Activated naive CD8-positive, alpha-beta T cell (primary cell): ENCODE measurements around the gene CUL9.

Experiments used
- H3K27ac Mint-ChIP-seq: one replicate; pipeline ENCODE4 v1.8.0; 2021; ENCODE audit warnings: mixed read lengths
- H3K27me3 Mint-ChIP-seq: one replicate; pipeline ENCODE4 v1.8.0; 2021; ENCODE audit warnings: mixed read lengths
- H3K36me3 Mint-ChIP-seq: one replicate; pipeline ENCODE4 v1.8.0; 2021; ENCODE audit warnings: mixed read lengths
- H3K4me1 Mint-ChIP-seq: one replicate; pipeline ENCODE4 v1.8.0; 2021; ENCODE audit warnings: low read depth, mixed read lengths
- H3K4me3 Mint-ChIP-seq: one replicate; pipeline ENCODE4 v1.8.0; 2021; ENCODE audit warnings: mild to moderate bottlenecking, mixed read lengths
- H3K9me3 Mint-ChIP-seq: one replicate; pipeline ENCODE4 v1.8.0; 2021; ENCODE audit warnings: low read depth, mixed read lengths

CUL9 gene

GRCh38 chr6:43163899-43164298, 18.1 kb upstream of the CUL9 start:
- Mint-ChIP-seq H3K9me3 (no peaks in the 10 kb centered on the region), H3K4me1 (no peaks in the 10 kb centered on the region), H3K36me3 (no peaks in the 10 kb centered on the region)

DNA sequence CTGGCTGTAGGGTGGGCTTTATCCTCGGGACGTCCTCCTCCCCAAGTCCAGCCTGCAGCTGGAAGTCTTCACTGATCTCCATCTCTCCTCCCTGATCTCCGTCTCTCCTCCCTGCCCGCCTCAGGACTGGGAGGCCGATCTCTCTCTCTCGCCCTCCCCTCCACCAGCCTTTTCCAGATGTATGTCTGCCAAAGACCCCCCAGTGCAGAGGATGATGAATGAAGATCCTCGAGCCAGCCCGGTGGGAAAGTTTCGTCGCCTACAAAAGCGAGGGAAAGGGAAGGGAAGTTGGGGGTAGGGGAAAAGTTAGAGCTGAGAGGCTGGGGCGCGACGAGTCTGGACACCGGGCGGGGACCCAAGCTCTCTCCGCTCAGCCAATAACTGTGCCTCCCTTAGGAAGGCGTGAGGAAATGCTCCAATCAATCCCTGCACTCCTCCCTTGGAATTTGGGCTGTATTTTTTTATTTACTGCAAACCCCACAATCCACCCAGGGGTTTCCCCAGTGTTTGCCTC, 11.5 kb upstream of the CUL9 start:
- Mint-ChIP-seq H3K27ac (peak overlapping the region; percentile 94), H3K4me1 (peaks cover 36% of the 10 kb centered on the region), H3K27me3 (no peaks in the 10 kb centered on the region), H3K36me3 (no peaks in the 10 kb centered on the region), H3K4me3 (peak overlapping the region; percentile 96), H3K9me3 (no peaks in the 10 kb centered on the region)

More at GRCh38 chr6:43163899-43164298, 18.1 kb upstream of the CUL9 start:
- no peak overlapping the region for H3K4me3 Mint-ChIP-seq
- H3K27ac Mint-ChIP-seq: no peak overlapping the region
- H3K27me3 Mint-ChIP-seq: no peaks in the 10 kb centered on the region

- peaks cover 36% of the 10 kb centered on the region for H3K4me1 Mint-ChIP-seq
- no peaks in the 10 kb centered on the region for H3K9me3 Mint-ChIP-seq
- no peaks in the 10 kb centered on the region for H3K36me3 Mint-ChIP-seq
- H3K27ac Mint-ChIP-seq: peak within 1 kb of the TSS; percentile 94
- peak within 1 kb of the TSS; percentile 99 for H3K4me3 Mint-ChIP-seq
- no peaks in the 10 kb centered on the region for H3K27me3 Mint-ChIP-seq
Observed at GRCh38 chr6:43170931-43171706, 10.9 kb upstream of the CUL9 start, which contains the start of gene SRF. TSS of gene SRF (plus strand) at chr6:43171269. CDS start at chr6:43171657, 388 bp downstream.

DNA sequence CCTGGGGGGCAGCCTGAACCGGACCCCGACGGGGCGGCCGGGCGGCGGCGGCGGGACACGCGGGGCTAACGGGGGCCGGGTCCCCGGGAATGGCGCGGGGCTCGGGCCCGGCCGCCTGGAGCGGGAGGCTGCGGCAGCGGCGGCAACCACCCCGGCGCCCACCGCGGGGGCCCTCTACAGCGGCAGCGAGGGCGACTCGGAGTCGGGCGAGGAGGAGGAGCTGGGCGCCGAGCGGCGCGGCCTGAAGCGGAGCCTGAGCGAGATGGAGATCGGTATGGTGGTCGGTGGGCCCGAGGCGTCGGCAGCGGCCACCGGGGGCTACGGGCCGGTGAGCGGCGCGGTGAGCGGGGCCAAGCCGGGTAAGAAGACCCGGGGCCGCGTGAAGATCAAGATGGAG, 10.3 kb upstream of the CUL9 start:
- Mint-ChIP-seq H3K4me1 (peaks cover 36% of the 10 kb centered on the region), H3K36me3 (no peaks in the 10 kb centered on the region)

GRCh38 chr6:43172104-43173007, 9.6 kb upstream of the CUL9 start:
- Mint-ChIP-seq H3K27me3 (no peaks in the 10 kb centered on the region), H3K36me3 (no peaks in the 10 kb centered on the region), H3K4me1 (peaks cover 36% of the 10 kb centered on the region), H3K9me3 (no peaks in the 10 kb centered on the region), H3K27ac (peak overlapping the region; percentile 87), H3K4me3 (peak overlapping the region; percentile 99)

More for the DNA sequence above, 10.3 kb upstream of the CUL9 start:
- Mint-ChIP-seq H3K4me3 (peak overlapping the region; percentile 99), H3K9me3 (no peaks in the 10 kb centered on the region), H3K27ac (peak overlapping the region; percentile 87), H3K27me3 (no peaks in the 10 kb centered on the region)

GRCh38 chr6:43173591-43174262, 8.3 kb upstream of the CUL9 start:
- Mint-ChIP-seq H3K27me3 (no peaks in the 10 kb centered on the region), H3K4me3 (peak overlapping the region; percentile 99), H3K36me3 (no peaks in the 10 kb centered on the region), H3K4me1 (peaks cover 36% of the 10 kb centered on the region), H3K27ac (peak overlapping the region; percentile 87), H3K9me3 (no peaks in the 10 kb centered on the region)

DNA sequence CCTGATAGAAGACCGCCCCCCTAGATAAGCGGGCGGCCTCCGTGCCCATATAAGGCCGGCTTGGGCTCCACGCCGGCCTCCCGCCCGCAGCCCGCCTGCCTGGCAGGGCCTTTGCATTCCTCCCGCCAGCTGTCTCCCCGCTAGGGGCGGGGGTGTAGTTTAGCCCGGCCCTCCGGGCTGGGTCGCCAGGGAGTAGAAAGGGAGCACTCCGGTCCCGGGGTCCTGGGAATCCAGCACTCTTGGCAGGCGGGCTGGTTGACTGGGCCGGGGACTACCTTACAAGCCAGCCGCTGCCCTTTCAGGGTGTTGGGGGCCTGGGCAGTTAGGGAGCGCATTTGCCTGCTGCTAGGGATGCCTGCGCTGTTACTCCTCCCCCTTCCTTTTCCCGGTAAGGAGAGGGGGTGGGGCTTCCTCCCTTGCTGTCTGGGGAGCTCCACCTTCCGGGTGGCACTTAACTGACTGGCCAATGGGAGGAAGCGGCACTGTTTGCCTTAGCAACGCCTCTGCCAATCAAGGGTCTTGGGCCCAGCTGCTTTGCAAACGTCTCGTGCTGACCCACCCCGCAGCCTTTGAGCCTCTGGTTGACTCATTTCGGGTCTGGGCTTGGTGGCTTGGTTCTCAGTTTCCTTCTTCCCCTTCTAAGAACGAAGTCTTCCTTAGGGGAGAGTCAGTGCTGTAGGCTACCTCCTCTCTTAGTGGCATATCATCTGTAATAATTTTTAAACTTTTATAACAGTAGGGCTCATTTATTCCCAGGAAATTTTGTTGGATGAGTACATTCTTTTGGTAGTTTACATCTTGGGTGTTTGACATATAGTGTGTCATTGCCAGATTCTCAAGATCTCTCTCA, 7.5 kb upstream of the CUL9 start:
- Mint-ChIP-seq H3K36me3 (no peaks in the 10 kb centered on the region), H3K4me1 (peaks cover 36% of the 10 kb centered on the region), H3K9me3 (no peaks in the 10 kb centered on the region), H3K4me3 (peak overlapping the region; percentile 99), H3K27ac (peak overlapping the region; percentile 88), H3K27me3 (no peaks in the 10 kb centered on the region)

GRCh38 chr6:43175676-43176422, 6.1 kb upstream of the CUL9 start:
- H3K4me3 Mint-ChIP-seq: no peak overlapping the region
- peaks cover 30% of the 10 kb centered on the region for H3K4me1 Mint-ChIP-seq
- H3K9me3 Mint-ChIP-seq: no peaks in the 10 kb centered on the region
- H3K27ac Mint-ChIP-seq: no peak overlapping the region
- H3K36me3 Mint-ChIP-seq: no peaks in the 10 kb centered on the region
- H3K27me3 Mint-ChIP-seq: no peaks in the 10 kb centered on the region

GRCh38 chr6:43176423-43176786, 5.6 kb upstream of the CUL9 start:
- no peaks in the 10 kb centered on the region for H3K36me3 Mint-ChIP-seq
- H3K9me3 Mint-ChIP-seq: no peaks in the 10 kb centered on the region
- peaks cover 33% of the 10 kb centered on the region for H3K4me1 Mint-ChIP-seq
- no peaks in the 10 kb centered on the region for H3K27me3 Mint-ChIP-seq
- no peak overlapping the region for H3K4me3 Mint-ChIP-seq
- H3K27ac Mint-ChIP-seq: no peak overlapping the region

DNA sequence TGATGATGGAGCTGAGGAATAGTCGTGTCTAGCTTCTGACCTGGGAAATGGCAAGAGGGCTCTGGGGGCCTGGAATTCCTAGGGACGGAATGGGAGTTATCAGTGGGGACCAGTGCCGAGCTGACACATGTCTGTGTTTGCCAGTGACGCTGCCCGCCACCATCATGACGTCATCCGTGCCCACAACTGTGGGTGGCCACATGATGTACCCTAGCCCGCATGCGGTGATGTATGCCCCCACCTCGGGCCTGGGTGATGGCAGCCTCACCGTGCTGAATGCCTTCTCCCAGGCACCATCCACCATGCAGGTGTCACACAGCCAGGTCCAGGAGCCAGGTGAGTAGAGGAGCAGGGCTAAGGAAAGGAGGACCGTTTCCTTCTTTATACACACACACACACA, 3.8 kb upstream of the CUL9 start:
- no peaks in the 10 kb centered on the region for H3K9me3 Mint-ChIP-seq
- H3K27me3 Mint-ChIP-seq: no peaks in the 10 kb centered on the region
- peak overlapping the region; percentile 42 for H3K27ac Mint-ChIP-seq
- H3K4me3 Mint-ChIP-seq: no peak overlapping the region
- H3K4me1 Mint-ChIP-seq: peaks cover 38% of the 10 kb centered on the region
- no peaks in the 10 kb centered on the region for H3K36me3 Mint-ChIP-seq

- Mint-ChIP-seq H3K4me3 (no peak overlapping the region), H3K27ac (no peak overlapping the region), H3K36me3 (no peaks in the 10 kb centered on the region), H3K9me3 (no peaks in the 10 kb centered on the region), H3K27me3 (no peaks in the 10 kb centered on the region), H3K4me1 (peaks cover 38% of the 10 kb centered on the region)
Observed at GRCh38 chr6:43178951-43179830, 2.8 kb upstream of the CUL9 start.

DNA sequence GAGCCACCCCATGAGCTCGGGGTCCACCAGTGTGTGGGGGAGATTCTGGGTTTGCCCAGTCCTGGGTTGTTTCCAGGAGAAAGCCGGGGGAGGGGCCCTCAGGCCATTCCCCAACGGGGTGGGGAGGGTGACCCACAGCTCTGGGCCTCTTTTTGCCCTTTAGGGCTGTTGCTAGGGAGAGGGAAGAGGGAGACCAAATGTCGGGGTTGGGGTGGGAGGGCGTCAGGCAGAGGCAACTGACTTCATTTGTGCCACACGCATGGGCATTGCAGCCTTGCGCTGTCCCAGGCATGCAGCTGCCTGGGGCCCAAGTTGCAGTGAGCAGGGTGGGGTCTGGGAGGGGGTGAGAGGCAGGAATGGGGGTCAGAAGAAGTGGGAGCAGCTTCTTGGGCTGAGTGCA, 1.9 kb upstream of the CUL9 start:
- no peaks in the 10 kb centered on the region for H3K36me3 Mint-ChIP-seq
- H3K9me3 Mint-ChIP-seq: no peaks in the 10 kb centered on the region
- peaks cover 40% of the 10 kb centered on the region for H3K4me1 Mint-ChIP-seq
- H3K4me3 Mint-ChIP-seq: no peak overlapping the region
- no peaks in the 10 kb centered on the region for H3K27me3 Mint-ChIP-seq
- H3K27ac Mint-ChIP-seq: no peak overlapping the region

- Mint-ChIP-seq H3K4me3 (peak overlapping the region; percentile 98), H3K4me1 (peaks cover 45% of the 10 kb centered on the region), H3K27ac (peak overlapping the region; percentile 96), H3K27me3 (no peaks in the 10 kb centered on the region), H3K9me3 (no peaks in the 10 kb centered on the region), H3K36me3 (no peaks in the 10 kb centered on the region)
Observed at GRCh38 chr6:43180985-43181384, 1.0 kb upstream of the CUL9 start.
